Stimulated activated CD4-positive, alpha-beta T cell treated with anti-CD3 and anti-CD28 coated beads, Interleukin-15, amount 100 ng/mL, for 1 hour (primary cell): ENCODE results near the gene ACTG1.

Experiments used
- DNase-seq, 2 donors: peaks; one replicate each; pipeline ENCODE4 v3.0.0-alpha.2; 2020; ENCODE audit warnings: low read depth in 1 of 2, low spot score in 1 of 2

Gene ACTG1

GRCh38 chr17:81545160-81545949, 32.8 kb upstream of the ACTG1 start:
- DNase-seq: no peak

- DNase-seq: no peak
These were observed 31.8 kb upstream of the ACTG1 start for GRCh38 chr17:81544281-81544974.

- no peak for DNase-seq
These were observed 31.2 kb upstream of the ACTG1 start for GRCh38 chr17:81543756-81544155.

- DNase-seq: no peak
These were observed 30.7 kb upstream of the ACTG1 start for GRCh38 chr17:81543339-81543675.

GRCh38 chr17:81542431-81543338, 30.1 kb upstream of the ACTG1 start:
- no peak for DNase-seq

GRCh38 chr17:81541123-81541522, 28.5 kb upstream of the ACTG1 start:
- DNase-seq: no peak

GRCh38 chr17:81540676-81541027, 28.1 kb upstream of the ACTG1 start:
- DNase-seq: no peak

- no peak for DNase-seq
These were observed 27.5 kb upstream of the ACTG1 start for GRCh38 chr17:81539961-81540675.

- no peak for DNase-seq
These were observed 26.9 kb upstream of the ACTG1 start for GRCh38 chr17:81539571-81539900.

- no peak for DNase-seq
These were observed 26.3 kb upstream of the ACTG1 start for GRCh38 chr17:81538651-81539570.

GRCh38 chr17:81537856-81538555, 25.4 kb upstream of the ACTG1 start:
- no peak for DNase-seq

GRCh38 chr17:81537343-81537855, 24.8 kb upstream of the ACTG1 start:
- DNase-seq: no peak

- DNase-seq: no peak
These were observed 24.0 kb upstream of the ACTG1 start for GRCh38 chr17:81536299-81537290.

- no peak for DNase-seq
These were observed 23.1 kb upstream of the ACTG1 start for GRCh38 chr17:81535480-81536298.

- DNase-seq: no peak
These were observed 22.4 kb upstream of the ACTG1 start for GRCh38 chr17:81535007-81535328.

- DNase-seq: no peak
These were observed 21.8 kb upstream of the ACTG1 start for GRCh38 chr17:81534157-81535006.
